HG02884 (cell line): ENCODE data around the gene ZNF574.

Source experiments
- ATAC-seq: cut with Tn5 transposase; IDR thresholded peaks from one replicate; pipeline ENCODE4 v1.9.1; 2021; ENCODE audit warnings: mild to moderate bottlenecking, moderate library complexity; ENCODE audit not compliant: unreplicated experiment

The ZNF574 gene

GRCh38 chr19:42079886-42080763 is 4.2 kb downstream of the ZNF574 start:
- ATAC-seq = no peak

- ATAC-seq = no peak
Measured at GRCh38 chr19:42080764-42081375, 4.9 kb downstream of the ZNF574 start.

- ATAC-seq = no peak
Measured at GRCh38 chr19:42081584-42082203, 5.7 kb downstream of the ZNF574 start.

- ATAC-seq = no peak
Measured at GRCh38 chr19:42083537-42083936, 7.6 kb downstream of the ZNF574 start.

- ATAC-seq = no peak
Measured at GRCh38 chr19:42086188-42086736, 10.3 kb downstream of the ZNF574 start.

GRCh38 chr19:42086770-42087550 is 11.0 kb downstream of the ZNF574 start:
- ATAC-seq = no peak

GRCh38 chr19:42088471-42089190 is 12.7 kb downstream of the ZNF574 start:
- no peak for ATAC-seq

GRCh38 chr19:42089191-42089750 is 13.3 kb downstream of the ZNF574 start:
- ATAC-seq = no peak

- no peak for ATAC-seq
Measured at GRCh38 chr19:42089772-42090171, 13.8 kb downstream of the ZNF574 start.

- ATAC-seq = no peak
Measured at GRCh38 chr19:42090672-42091071, 14.7 kb downstream of the ZNF574 start.

- no peak for ATAC-seq
Measured at GRCh38 chr19:42091300-42091699, 15.3 kb downstream of the ZNF574 start.

- no peak for ATAC-seq
Measured at GRCh38 chr19:42091742-42092141, 15.8 kb downstream of the ZNF574 start.

- ATAC-seq = no peak
Measured at GRCh38 chr19:42092350-42092749, 16.4 kb downstream of the ZNF574 start.

- no peak for ATAC-seq
Measured at GRCh38 chr19:42093505-42093904, 17.5 kb downstream of the ZNF574 start.

GRCh38 chr19:42093926-42094325 is 18.0 kb downstream of the ZNF574 start:
- ATAC-seq = no peak

GRCh38 chr19:42095142-42095813 is 19.3 kb downstream of the ZNF574 start:
- no peak for ATAC-seq

- no peak for ATAC-seq
Measured at GRCh38 chr19:42095814-42096230, 19.9 kb downstream of the ZNF574 start.

GRCh38 chr19:42096255-42096837 is 20.4 kb downstream of the ZNF574 start:
- no peak for ATAC-seq

GRCh38 chr19:42097461-42097860 is 21.5 kb downstream of the ZNF574 start:
- ATAC-seq = no peak
